ENCODE results near the gene TRABD2B. TPM values are rescaled to one million over a fixed set of nuclear protein-coding genes. Genes with fewer than 3 reads are reported as not detected.

TRABD2B gene
- total RNA-seq, 1 experiment from 2014 or later: not detected

GRCh38 chr1:48026275-48026674 is 29.1 kb upstream of the TRABD2B start:
- no TSS peak for BruUV-seq (replicated peaks)
- no peak for DNase-seq (ENCODE audit: low spot score)
- no peaks in the 10 kb centered on the region for H3K36me3 ChIP-seq (ENCODE audit: insufficient read depth, low read length, poor library complexity, severe bottlenecking)
- ChIA-PET CTCF (no interaction called here), POLR2A (ENCODE audit: low non-redundant PET) (no interaction called here)
- H3K4me3 ChIP-seq (ENCODE audit: low read depth, low read length, poor library complexity, severe bottlenecking): no peak overlapping the region
- TF ChIP-seq CTCF (conservative IDR thresholded peaks at IDR 0.05; ENCODE audit: low read depth, low read length) (no peak), EZH2 (IDR thresholded peaks at IDR 0.05; ENCODE audit: borderline replicate concordance, low read depth, low read length, poor library complexity, severe bottlenecking) (no peak)
- intact Hi-C loops (cut with micrococcal nuclease; ENCODE audit: unreplicated experiment): no loop called here
- H3K27me3 ChIP-seq (replicated peaks; ENCODE audit: insufficient read depth, low read depth, low read length, poor library complexity): no peaks in the 10 kb centered on the region
- H3K9me3 ChIP-seq (ENCODE audit: low read depth, low read length, poor library complexity, severe bottlenecking): no peaks in the 10 kb centered on the region
- peaks cover 9% of the 10 kb centered on the region for H3K4me1 ChIP-seq (ENCODE audit: insufficient read depth, low read length, poor library complexity, severe bottlenecking)
- no peak overlapping the region for H3K27ac ChIP-seq (ENCODE audit: low read depth, low read length, poor library complexity, severe bottlenecking)

DNA sequence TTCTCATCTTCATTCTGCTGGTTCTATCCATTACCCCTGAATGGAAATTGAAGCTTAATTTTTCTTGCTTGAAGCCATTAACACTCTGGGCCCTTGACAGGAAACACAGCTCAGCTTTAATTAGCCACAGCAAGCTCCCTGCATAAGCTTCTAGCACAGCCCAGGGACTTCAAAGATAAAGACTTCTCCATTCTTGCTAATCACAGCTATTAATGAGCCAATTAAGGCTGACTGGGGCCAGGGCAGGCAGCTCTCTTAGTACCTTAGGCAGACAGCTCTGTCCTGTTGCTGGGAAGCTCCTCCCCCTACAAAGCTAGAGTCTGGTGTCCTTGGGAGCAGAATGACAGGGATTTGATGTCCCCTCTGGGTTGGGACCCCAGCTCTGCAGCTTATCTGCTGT is 27.9 kb upstream of the TRABD2B start:
- Histone ChIP-seq H3K36me3 (ENCODE audit: insufficient read depth, low read length, poor library complexity, severe bottlenecking) (no peaks in the 10 kb centered on the region), H3K4me3 (ENCODE audit: low read depth, low read length, poor library complexity, severe bottlenecking) (no peak overlapping the region), H3K27ac (ENCODE audit: low read depth, low read length, poor library complexity, severe bottlenecking) (no peak overlapping the region), H3K27me3 (replicated peaks; ENCODE audit: insufficient read depth, low read depth, low read length, poor library complexity) (peaks cover 3% of the 10 kb centered on the region), H3K4me1 (ENCODE audit: insufficient read depth, low read length, poor library complexity, severe bottlenecking) (peaks cover 9% of the 10 kb centered on the region), H3K9me3 (ENCODE audit: low read depth, low read length, poor library complexity, severe bottlenecking) (no peaks in the 10 kb centered on the region)
- BruUV-seq (replicated peaks): no TSS peak
- ChIA-PET POLR2A (ENCODE audit: low non-redundant PET) (interaction anchor here (0.7 kb wide), 1 partner anchor 30 kb away, joined by 9 read pairs; no protein-coding TSS in a partner anchor), CTCF (no interaction called here)
- no peak for TF ChIP-seq EZH2 (IDR thresholded peaks at IDR 0.05; ENCODE audit: borderline replicate concordance, low read depth, low read length, poor library complexity, severe bottlenecking)
- TF ChIP-seq CTCF (conservative IDR thresholded peaks at IDR 0.05; ENCODE audit: low read depth, low read length): no peak
- intact Hi-C loops (cut with micrococcal nuclease; ENCODE audit: unreplicated experiment): no loop called here
- DNase-seq (ENCODE audit: low spot score): peak; percentile 52

GRCh38 chr1:48023488-48023887 is 26.3 kb upstream of the TRABD2B start:
- Histone ChIP-seq H3K36me3 (ENCODE audit: insufficient read depth, low read length, poor library complexity, severe bottlenecking) (no peaks in the 10 kb centered on the region), H3K9me3 (ENCODE audit: low read depth, low read length, poor library complexity, severe bottlenecking) (no peaks in the 10 kb centered on the region), H3K4me3 (ENCODE audit: low read depth, low read length, poor library complexity, severe bottlenecking) (no peak overlapping the region), H3K4me1 (ENCODE audit: insufficient read depth, low read length, poor library complexity, severe bottlenecking) (peaks cover 9% of the 10 kb centered on the region), H3K27ac (ENCODE audit: low read depth, low read length, poor library complexity, severe bottlenecking) (no peak overlapping the region), H3K27me3 (replicated peaks; ENCODE audit: insufficient read depth, low read depth, low read length, poor library complexity) (peaks cover 10% of the 10 kb centered on the region)
- intact Hi-C loops (cut with micrococcal nuclease; ENCODE audit: unreplicated experiment): no loop called here
- no peak for DNase-seq (ENCODE audit: low spot score)
- TF ChIP-seq EZH2 (IDR thresholded peaks at IDR 0.05; ENCODE audit: borderline replicate concordance, low read depth, low read length, poor library complexity, severe bottlenecking) (no peak), CTCF (conservative IDR thresholded peaks at IDR 0.05; ENCODE audit: low read depth, low read length) (no peak)
- CTCF ChIA-PET: no interaction called here
- no TSS peak for BruUV-seq (replicated peaks)
- POLR2A ChIA-PET (ENCODE audit: low non-redundant PET): no interaction called here

All from A673 (cell line).